HG03064 (cell line): ENCODE measurements around the gene LMO3.

Experiments used
- ATAC-seq: cut with Tn5 transposase; IDR thresholded peaks from one replicate; pipeline ENCODE4 v1.9.1; 2021; ENCODE audit warnings: low read depth; ENCODE audit not compliant: unreplicated experiment

LMO3 gene

DNA sequence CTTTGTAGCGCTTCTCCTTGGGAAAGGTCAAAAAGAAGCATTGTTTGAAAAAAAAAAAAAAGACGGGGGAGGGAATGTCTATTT lies at the start of gene LMO3:
LMO3 (minus strand) TSS at position 46 of the 84 bp plus-strand sequence. CDS start 5,302 bp downstream, outside the sequence.
- no peak for ATAC-seq

DNA sequence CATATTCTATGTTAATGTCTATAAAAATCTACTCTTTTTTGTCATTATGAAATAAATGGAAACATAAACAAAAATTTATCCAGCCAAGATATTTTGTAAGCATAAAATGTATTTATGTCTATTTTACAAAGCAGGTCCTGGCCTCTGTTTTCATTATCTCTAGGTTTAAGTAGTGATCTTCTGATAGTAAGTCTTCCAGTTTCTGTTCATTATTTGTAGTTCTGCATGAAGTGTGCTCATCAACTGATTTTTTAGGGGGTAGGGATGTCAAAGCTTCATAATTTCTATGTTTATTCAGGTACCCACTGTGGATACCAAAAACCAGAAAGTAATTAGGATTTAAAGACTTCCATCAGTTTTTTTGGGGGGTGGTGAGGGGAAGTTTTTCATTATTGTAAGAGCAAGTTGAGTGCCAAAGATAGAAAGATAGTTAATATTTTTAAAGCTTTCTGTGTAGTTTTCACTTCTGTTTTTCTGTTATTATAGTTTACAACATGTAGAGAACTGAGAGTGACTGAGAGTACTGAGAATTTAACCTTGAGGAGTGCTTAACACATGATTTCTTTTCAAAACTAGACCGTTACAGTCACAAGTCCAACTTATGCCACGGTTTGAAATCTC lies 30.6 kb upstream of the LMO3 start:
- ATAC-seq: peak; percentile 88

DNA sequence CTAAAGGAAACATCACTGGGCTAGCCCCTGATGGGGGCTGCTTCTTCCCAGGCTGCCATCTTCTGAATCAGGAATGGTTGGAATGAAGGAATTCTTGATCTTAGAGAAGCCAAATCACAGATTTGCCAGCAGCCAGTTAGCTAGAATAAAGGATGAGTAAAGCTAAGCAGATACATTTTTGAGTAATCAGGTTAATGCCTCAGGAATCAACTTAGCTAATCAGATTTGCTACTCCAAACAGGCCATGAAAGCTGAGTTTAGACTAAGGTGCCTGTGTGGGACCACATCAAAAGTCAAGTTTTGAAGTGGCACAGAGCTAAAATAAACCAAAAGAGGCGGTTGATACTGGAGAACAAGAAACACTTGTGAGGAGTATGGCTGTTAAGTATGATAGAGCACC lies 28.8 kb upstream of the LMO3 start:
- no peak for ATAC-seq

DNA sequence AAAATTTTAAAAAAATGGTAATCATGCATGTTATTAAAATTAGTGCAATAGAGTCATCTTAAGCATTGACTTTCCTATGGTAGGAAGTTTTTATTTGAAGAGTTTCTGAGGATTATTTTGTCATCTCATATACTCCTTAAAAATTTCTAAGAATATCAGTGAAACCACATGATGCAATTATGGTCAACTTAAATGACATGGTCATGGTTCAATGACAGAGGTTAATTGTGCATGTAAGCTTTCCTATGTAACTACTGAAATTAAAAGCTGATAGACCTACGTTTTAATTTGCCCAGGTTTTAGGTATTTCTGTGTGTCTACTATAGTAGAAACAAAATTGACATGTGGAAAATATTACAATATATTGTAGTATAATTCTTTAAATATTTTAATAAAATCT lies 21.0 kb upstream of the LMO3 start:
- no peak for ATAC-seq

DNA sequence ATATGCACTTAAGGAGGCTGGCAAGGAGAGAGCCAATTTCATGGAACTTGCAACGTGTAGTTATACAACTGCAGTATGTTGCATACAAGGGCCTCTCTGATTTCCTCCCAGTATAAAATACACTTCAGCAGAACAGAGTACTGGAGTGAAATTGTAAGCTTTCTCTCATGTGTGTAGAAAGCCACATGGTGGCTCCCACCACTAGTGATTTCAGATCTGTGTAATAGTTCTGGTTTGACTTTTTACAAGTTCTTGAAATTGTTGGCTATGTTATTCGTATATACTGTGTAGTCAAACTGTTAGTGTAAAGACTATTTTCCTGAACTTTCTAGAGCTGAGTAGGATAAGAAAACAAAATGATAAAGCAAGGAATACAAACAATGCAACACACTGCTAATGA lies 16.4 kb upstream of the LMO3 start:
- ATAC-seq: no peak

DNA sequence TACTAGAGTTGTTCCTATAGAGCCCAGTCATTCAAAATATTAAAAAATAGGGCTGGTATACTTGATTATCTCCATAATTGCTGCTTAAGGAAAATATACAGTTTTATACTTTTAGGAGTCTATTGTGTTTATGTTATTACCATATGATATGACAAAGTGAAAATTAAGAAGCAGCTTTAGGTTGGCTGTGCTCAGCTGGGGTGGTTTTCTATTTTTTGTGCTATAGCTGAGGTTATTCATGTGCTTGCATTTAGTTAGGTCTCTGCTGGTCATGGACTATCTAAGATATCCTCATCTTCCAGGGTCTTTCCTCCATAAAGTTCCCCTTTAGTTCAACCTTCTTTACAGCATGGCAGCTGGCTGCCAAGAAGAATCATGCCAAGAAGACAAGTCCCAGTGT lies 13.6 kb upstream of the LMO3 start:
- no peak for ATAC-seq

DNA sequence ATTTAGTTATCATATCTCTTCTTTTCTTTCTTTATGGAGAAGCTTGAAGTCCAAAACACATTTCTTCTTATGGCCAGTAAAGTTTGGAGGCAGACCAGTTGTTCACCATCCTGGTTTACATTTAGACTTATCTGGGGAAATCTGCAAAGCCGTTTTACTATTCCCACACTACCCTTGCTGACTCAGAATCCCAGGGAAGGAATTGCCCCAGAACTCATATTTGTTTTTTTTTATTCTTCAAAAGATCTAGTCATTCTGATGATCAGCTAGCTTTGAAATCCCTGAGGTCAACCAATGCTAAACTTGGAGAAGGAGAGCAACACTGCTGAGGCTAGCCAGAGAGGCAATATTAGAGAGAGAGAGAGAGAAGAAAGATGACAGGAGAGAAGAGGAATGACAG lies 12.3 kb upstream of the LMO3 start:
- ATAC-seq: no peak

DNA sequence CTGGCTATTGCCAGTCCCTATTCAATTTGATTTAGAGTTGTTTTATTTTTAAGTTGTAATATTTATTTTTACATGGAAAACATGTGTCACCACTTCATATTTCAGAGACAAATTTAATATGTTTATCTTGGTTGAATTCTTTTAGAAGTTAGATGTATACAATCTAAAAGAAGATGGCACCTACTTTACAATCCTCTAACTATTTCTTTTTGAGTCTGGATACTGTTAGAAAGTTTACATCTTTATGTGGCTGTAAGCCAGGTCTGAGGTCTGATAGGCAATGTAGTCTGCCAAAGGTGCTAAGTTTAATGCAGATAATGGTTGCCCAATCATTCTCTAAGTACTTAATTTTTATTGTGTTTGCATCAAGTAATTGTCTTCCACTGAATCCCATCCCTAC lies 7.2 kb upstream of the LMO3 start:
- no peak for ATAC-seq

DNA sequence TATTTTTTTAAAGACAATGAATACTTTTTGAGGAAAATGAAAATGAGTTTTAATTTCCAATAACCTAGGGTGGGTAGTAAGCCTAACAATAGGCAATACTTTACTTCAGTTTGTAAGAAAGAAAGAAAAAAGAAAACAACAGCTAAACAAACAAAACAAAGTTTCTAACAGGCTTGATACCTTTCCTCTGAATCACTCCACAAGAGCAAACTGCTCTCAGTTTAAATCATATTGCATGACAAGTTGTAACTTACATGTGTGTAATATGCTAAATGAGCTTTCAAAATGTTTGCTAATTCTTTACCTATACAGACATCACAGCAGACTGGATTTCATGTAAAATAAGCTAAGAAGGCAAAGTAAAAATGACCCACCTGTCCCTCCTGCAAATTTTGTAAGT lies 6.7 kb upstream of the LMO3 start:
- ATAC-seq: no peak

DNA sequence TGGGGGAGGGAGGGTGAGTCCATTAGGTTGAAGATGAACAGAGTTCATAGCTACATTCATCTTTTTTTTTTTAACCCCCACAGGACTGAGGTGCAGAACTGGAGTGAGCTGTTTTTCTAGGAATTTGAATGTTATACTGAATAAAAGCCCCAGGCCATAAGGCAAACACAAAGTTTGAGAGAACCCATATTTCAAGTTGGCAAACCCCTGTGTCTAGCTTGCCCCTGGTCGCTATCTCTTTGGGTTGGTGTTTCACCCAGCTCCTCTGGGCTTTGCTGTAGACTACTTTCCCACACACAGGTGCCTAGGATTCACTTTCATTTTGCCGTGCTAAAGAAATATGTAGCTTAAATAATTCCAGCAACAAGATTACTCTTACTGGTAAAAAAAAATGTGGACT lies 5.2 kb upstream of the LMO3 start:
- ATAC-seq: no peak

DNA sequence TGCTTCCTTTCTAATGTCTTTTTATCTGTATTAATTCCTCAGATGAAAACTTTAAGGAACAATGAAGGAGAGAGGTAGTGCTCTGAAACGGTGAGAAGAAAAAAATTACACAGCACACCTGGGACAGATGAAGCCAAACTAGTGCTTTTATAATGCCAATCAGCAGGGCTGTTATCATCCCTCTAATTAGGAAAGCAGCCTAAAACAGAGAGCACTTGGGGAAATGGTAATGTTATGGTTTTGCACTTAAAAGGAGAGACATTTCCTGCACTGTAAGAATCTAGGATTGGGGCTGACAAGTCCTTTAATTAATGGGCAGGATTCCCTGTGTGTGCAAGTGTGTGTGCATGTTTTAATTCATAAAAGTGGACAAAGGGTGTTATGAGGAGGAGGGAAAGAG lies 4.8 kb upstream of the LMO3 start:
- no peak for ATAC-seq

DNA sequence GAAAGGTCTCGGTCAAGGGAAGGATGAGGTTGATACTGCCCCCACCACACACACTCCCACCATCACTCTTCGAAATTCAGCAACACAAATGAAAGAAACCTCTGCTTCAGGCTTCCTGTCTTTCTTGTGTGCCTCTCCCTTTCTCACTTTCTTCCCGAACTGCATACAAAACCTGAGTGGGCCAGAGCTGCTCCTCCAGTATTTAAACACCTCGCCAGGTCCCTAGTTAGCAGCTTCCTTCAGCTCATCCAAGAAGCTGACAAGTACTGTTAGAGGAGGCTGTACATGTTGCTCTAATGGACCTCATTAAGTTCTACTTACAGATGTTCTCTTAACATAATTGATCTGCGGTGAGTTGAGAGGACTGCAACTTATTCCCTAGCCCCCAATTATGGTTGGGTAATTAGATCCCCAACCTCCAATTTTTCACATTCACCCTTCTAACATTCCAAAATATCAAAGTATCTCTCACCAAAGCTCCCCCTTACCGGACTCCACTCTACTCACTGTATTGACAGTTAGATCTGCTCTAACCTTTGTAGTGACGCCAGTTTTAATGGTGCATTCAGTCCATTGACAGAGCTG lies 4.1 kb upstream of the LMO3 start:
- ATAC-seq: no peak

DNA sequence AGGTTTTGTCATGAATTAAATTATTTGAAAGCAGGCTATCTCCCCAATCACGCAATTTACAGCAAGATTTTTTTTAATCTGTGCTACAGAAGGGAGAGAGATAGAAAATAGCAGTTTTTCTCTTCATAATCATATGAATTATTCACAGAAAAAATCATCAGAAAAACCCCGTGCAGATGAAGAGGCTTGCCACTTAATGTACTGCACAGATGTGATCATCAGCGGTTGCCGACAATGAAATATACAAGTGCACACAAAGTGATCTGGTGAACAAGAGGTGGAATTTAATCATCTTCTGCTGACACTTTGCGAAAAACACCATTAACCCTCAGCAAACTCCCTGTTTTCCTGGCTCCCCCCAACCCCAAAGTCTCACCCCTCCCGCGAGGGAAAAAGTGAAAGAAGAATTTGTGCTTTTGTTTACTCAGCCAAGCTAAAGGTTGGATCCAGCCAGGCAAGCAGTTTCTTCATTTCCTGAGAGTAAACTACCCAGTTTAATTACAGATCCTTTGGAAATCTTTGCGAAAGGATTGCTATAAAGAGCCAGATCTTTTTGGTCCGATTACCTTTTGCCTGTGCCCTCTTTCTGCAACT lies 3.1 kb upstream of the LMO3 start:
- ATAC-seq: no peak

DNA sequence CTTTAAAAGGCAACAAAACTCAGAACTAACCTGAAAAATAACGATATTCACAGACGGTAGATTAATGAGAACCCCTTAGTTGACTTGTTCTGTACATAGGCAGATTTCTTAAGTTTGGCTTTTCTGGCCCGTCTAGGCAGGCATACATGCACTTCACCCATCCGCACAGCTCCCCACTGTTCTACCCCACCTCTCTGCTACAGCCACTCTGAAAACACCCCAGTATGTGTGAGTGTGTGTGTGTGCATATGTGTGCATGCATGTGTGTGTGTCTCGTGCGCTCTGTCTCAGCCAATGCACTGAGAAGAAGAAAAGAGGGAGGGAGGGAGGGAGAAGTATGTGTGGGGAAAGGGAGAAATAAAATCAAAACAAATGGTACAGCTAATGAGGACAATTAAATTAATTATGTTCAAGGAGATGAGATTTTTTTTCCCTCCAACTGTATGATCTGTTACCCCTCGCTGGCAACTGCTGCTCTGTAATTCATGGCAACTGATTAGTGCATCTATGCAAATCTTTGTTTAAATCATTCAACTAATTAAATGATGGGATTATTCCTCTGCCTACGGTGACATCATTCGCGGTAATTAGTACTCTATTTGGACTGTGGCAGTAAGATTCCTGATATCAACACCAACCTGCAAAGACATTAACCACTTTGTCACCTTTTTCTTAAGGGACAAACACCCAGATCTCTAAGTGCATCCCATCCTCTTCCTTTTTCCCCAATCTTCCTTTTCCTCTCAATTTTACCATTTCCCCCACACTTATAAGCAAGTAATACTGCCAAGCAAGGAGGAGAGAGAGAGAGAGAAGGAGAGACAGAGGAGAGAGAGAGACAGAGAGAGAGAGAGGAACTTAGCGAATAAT lies 2.2 kb upstream of the LMO3 start:
- ATAC-seq: no peak

DNA sequence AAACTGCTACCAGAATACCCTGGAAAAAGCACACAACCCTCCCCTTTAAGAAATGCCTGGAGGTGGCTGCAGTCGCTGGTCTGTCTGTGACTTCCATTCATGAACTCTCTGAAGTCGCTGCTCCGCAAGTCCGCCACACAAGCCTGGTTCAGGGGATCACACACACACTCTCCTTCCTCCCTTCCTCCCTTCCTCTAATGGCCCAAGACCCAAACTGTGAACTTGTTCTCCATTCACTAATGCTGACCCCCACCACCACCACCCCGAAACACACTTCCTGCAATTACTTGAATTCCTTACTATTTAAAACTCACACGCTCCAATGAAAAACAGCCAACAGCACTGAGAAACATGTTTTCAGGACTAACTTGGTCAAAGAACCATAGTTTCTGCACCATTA lies 1.0 kb upstream of the LMO3 start:
- no peak for ATAC-seq

DNA sequence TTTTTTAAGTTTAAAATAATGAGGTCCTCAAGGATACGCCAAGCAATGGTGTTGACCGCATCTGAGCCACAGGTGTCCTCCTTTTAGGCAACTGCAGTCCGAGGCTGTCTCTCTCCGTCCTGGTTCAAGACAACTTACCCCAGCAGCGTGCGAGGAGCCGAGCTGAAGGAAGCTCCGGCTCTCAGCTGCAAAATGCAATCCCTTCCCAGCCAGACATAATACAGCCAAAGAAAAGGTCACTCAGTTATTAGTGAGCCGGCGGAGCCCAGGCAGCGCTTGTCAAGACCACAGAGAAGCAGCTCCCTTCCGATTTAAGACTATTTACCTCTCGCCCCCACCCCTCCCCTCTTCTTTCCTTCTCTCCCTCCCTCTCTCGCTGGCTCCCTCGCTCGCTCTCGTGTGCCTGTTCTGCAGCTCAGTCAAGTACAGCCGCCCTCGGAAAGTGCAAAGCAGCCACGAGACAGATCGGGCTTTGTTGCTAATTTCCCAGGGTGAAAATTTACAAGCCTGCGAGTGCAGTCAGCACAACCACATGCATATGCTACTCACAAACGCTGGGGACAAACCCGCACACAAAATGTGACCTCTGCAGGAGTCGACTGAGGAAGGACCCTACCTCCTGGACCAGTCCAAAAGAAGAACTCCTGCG lies 363 bp upstream of the LMO3 start:
- no peak for ATAC-seq

DNA sequence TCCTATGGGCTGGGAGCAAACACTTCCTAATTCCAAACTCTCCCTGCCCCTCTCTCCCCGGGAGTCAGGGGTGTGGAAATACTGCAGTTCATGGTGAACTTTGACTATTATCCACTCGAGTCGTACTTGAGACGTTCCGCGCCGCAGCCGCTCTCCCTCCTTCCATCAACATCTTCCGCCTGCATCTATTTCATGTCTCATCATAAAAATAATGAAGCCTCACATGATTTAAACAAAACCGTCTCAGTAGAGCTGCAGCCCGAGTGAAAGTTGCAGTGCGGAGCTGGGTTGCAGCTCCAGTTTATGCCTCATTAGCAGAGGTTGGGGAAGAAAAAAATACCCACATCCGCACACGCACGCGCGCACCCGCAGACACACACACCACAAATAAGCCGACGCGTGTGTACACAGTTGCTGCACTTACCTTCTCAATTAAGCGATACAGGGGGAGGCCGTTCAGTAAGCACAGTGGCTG lies 283 bp downstream of the LMO3 start:
- no peak for ATAC-seq

DNA sequence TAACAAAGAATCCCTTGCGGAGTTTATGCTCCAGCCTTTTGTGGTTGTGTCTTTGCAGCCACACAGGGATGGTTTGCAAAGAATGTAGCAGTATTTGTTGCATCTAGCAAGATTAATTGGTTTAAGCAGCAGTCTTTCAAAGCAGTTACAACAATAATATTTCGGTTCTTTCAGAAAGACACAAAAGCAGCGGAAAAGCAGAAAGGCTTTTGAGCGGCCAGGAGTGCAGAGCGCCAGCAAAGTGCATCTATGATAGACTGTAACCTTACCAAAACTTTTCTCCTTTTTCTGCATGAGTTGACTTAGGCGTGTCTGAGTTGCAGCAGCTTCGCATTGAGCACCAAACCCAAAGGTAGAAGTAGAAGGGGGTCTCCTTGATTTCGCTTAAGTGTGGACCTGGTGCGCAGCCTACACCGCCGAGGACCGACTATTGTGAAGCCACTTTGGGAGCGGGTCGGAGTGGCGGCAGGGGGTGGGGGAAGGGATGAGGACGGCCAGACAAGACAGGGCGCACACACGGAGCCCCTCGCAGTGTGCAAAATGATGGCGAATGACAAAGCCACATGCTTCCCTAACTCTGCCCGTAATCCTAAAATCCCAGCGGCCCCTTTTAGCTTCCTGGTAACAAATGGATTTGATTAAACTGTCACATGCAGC lies 1.2 kb downstream of the LMO3 start:
- no peak for ATAC-seq

DNA sequence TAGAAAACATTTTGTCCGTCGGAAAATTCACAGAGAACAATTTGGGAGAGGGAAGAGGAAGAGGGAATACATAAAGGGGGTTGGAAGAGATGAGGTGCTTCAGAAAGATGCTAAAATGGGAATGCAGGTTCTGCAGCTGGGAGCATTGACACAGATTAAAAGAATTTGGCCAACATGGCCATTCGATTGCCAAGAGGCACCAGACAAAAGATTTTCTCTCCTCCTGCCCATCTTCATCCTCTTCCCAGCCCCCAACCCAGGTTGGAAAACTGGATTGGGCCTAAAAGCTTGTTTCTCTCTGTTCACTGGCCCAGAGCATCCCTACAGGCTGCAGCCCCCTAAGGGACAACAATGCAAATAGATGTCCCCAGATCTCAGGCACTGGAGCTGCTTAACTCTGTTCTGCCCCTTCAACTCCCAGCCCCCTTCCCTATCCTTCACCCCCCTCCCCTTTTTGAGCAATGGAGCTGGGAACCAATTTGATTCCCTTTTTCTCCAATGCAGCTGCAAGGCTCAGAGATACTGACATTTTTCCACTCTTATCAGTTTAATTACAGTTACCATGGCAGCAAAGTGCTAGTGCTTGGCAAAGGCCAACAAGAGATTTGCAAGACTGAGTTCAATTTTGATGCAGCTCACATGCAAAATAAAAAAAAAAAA lies 1.9 kb downstream of the LMO3 start:
- no peak for ATAC-seq

DNA sequence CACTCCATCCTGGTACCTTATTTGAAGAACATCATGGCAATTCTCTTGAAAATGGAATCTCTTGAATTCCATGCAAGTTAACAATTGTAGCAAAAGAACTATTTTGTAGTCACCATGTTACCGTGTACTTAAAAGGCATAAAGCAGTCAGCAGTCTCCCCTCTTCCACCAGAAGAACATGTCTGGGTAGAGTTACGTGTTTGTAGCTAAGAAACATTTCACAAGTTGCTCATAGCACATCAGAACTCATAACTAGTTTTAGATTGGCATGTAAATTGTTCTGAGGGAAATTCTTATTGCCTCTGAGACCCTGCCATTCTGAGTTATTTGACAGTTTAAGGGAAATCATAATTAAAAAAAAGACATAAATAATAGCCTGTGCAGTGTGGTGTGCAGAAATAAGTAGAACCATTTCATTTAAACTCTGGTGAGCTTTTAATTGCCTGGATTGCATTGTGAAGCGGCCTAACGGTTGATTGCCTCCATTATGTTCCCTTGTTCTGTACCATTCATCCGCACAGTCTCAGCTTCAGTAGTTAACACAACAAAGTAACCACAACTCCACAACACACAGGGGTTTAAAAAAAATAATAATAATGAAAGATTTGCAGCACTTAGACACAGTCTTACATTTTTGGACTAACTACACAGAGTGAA lies 2.6 kb downstream of the LMO3 start:
- no peak for ATAC-seq
